Upper lobe of left lung (tissue), 6 donors: ENCODE results near the gene LHFPL2. TPM values are rescaled to one million over a fixed set of nuclear protein-coding genes. Genes with fewer than 3 reads are reported as not detected.

ENCODE experiments used
- ATAC-seq, 2 donors: fragments of 200-7000 bp; cut with Tn5 transposase; one replicate each; pipeline ENCODE4 v1.9.1; 2022; ENCODE audit warnings: mild to moderate bottlenecking in 2 of 2, moderate library complexity in 2 of 2; ENCODE audit not compliant: low FRiP score in 2 of 2
- DNase-seq, 2 donors: peaks; one replicate each; pipeline ENCODE4 v3.0.0-alpha.2; 2019 to 2020
- H3K27ac ChIP-seq, 4 donors: fragments of 200-600 bp; sonication (generic); one replicate each; pipeline ENCODE4 v1.5.1; 2016 to 2019
- H3K27me3 ChIP-seq, 4 donors: fragments of 200-600 bp; sonication (generic); one replicate each; pipeline ENCODE4 v1.5.1; 2017 to 2019
- H3K36me3 ChIP-seq, 4 donors: fragments of 200-600 bp; sonication (generic); one replicate each; pipeline ENCODE4 v1.5.1; 2016 to 2019
- H3K4me1 ChIP-seq, 4 donors: fragments of 200-600 bp; sonication (generic); one replicate each; pipeline ENCODE4 v1.5.1; 2018 to 2019
- H3K4me3 ChIP-seq, 4 donors: fragments of 200-600 bp; sonication (generic); one replicate each; pipeline ENCODE4 v1.5.1; 2017 to 2019; ENCODE audit warnings: mild to moderate bottlenecking in 2 of 4, moderate library complexity in 1 of 4
- H3K9me3 ChIP-seq, 4 donors: fragments of 200-600 bp; sonication (generic); one replicate each; pipeline ENCODE4 v1.5.1; 2018 to 2019
- CTCF ChIP-seq, 6 experiments: fragments of 450-650 bp in 4 of 6; fragments of 200-600 bp in 2 of 6; sonication (generic) in 2 of 6; IDR thresholded peaks; one replicate each; pipeline ENCODE4 v1.5.1; 2016 to 2019; ENCODE audit warnings: antibody characterized with exemption in 6 of 6
- EP300 ChIP-seq, 4 donors: sonication (generic); formaldehyde crosslinking; IDR thresholded peaks; one replicate each; pipeline ENCODE4 v1.5.1; 2017; ENCODE audit warnings: antibody characterized with exemption in 4 of 4, control low read depth in 2 of 4
- POLR2A ChIP-seq, 4 donors: fragments of 450-650 bp; IDR thresholded peaks; one replicate each; pipeline ENCODE4 v1.5.1; 2016 to 2017; ENCODE audit warnings: antibody characterized with exemption in 4 of 4, mild to moderate bottlenecking in 2 of 4
- POLR2AphosphoS5 ChIP-seq, 2 donors: sonication (generic); formaldehyde crosslinking; IDR thresholded peaks; one replicate each; pipeline ENCODE4 v1.5.1; 2017; ENCODE audit warnings: antibody characterized with exemption in 2 of 2
- WGBS, 2 donors: methylation state at CpG; one replicate each; pipeline ENCODE4 v1.1.5; 2017 to 2018; 5-methylcytosine and 5-hydroxymethylcytosine counted together
- total RNA-seq, 6 donors: library from RNA; depleted of rRNA in 4 of 6; stranded (reverse); fragments of >200 nt in 4 of 6; gene quantifications; one replicate each; pipeline versions ENCODE4 v1.1.0 to v1.2.1, GENCODE V29; 2016 to 2021
- donor health status: DM: no; HTN: no; CAD: no; lungs with moderate emphysema.
- donor health status: DM: no; HTN: yes; CAD: no; lungs with severe emphysema.

The LHFPL2 gene
- total RNA-seq, 6 donors from 2014 or later: 17.3 to 69.5 (median 32.9) TPM

GRCh38 chr5:78557601-78558000, 91.0 kb downstream of the LHFPL2 start:
- TF ChIP-seq POLR2A (IDR thresholded peaks at IDR 0.05): no peak
- no peak for TF ChIP-seq CTCF (IDR thresholded peaks at IDR 0.05)
- TF ChIP-seq POLR2AphosphoS5 (IDR thresholded peaks at IDR 0.05): no peak
- TF ChIP-seq EP300 (IDR thresholded peaks at IDR 0.05): no peak
- DNase-seq (no peak), ATAC-seq (no peak)
- no peak overlapping the region for H3K27ac ChIP-seq
- no peaks in the 10 kb centered on the region for H3K9me3 ChIP-seq
- 79% methylated on average over 5 of the region's 5 CpGs for WGBS, 2 donors
- no peak overlapping the region for H3K4me3 ChIP-seq
- no peaks in the 10 kb centered on the region for H3K27me3 ChIP-seq
- H3K4me1 ChIP-seq: peaks cover 0 to 10% (median 0%) of the 10 kb centered on the region in 4 donors
- H3K36me3 ChIP-seq: no peaks in the 10 kb centered on the region

- WGBS, 2 donors: 52 to 74% methylated on average over 1 of the region's 1 CpG
Observed at GRCh38 chr5:78555870-78556269, 92.7 kb downstream of the LHFPL2 start.

GRCh38 chr5:78554670-78555069, 93.9 kb downstream of the LHFPL2 start:
- no peaks in the 10 kb centered on the region for H3K9me3 ChIP-seq
- ATAC-seq (no peak), DNase-seq (no peak)
- H3K27me3 ChIP-seq: no peaks in the 10 kb centered on the region
- WGBS, 2 donors: 60 to 78% methylated on average over 3 of the region's 3 CpGs
- H3K4me1 ChIP-seq: peaks cover 0 to 10% (median 0%) of the 10 kb centered on the region in 4 donors
- no peak overlapping the region for H3K4me3 ChIP-seq
- no peaks in the 10 kb centered on the region for H3K36me3 ChIP-seq
- TF ChIP-seq CTCF (IDR thresholded peaks at IDR 0.05) (no peak), EP300 (IDR thresholded peaks at IDR 0.05) (no peak), POLR2A (IDR thresholded peaks at IDR 0.05) (no peak), POLR2AphosphoS5 (IDR thresholded peaks at IDR 0.05) (no peak)
- no peak overlapping the region for H3K27ac ChIP-seq

More at GRCh38 chr5:78555870-78556269, 92.7 kb downstream of the LHFPL2 start:
- no peak for DNase-seq
- no peak for TF ChIP-seq CTCF (IDR thresholded peaks at IDR 0.05)
- Histone ChIP-seq H3K27ac (no peak overlapping the region), H3K36me3 (no peaks in the 10 kb centered on the region), H3K4me1 (peaks cover 0 to 10% (median 0%) of the 10 kb centered on the region in 4 donors), H3K4me3 (no peak overlapping the region), H3K9me3 (no peaks in the 10 kb centered on the region), H3K27me3 (no peaks in the 10 kb centered on the region)
- no peak for ATAC-seq

- 74 to 78% methylated on average over 14 of the region's 14 CpGs for WGBS, 2 donors
Observed at GRCh38 chr5:78553580-78554353, 94.8 kb downstream of the LHFPL2 start.

More at GRCh38 chr5:78553580-78554353, 94.8 kb downstream of the LHFPL2 start:
- Histone ChIP-seq H3K36me3 (no peaks in the 10 kb centered on the region), H3K9me3 (no peaks in the 10 kb centered on the region), H3K27ac (no peak overlapping the region), H3K27me3 (no peaks in the 10 kb centered on the region), H3K4me3 (no peak overlapping the region), H3K4me1 (peaks cover 0 to 10% (median under 1%) of the 10 kb centered on the region in 4 donors)
- DNase-seq (no peak), ATAC-seq (no peak)
- TF ChIP-seq CTCF (IDR thresholded peaks at IDR 0.05) (no peak), POLR2A (IDR thresholded peaks at IDR 0.05) (no peak), EP300 (IDR thresholded peaks at IDR 0.05) (no peak), POLR2AphosphoS5 (IDR thresholded peaks at IDR 0.05) (no peak)
